Muscle of back (tissue), 10 donors: ENCODE measurements around the gene VEZT. TPM values are rescaled to one million over a fixed set of nuclear protein-coding genes. Genes with fewer than 3 reads are reported as not detected.

Experiments used
- polyA plus RNA-seq, 10 donors: library from polyadenylated mRNA; unstranded; fragments of 120-200 nt; gene quantifications; one replicate each; pipeline ENCODE4 v1.2.1, GENCODE V29; 2013; ENCODE audit not compliant: insufficient read length in 10 of 10

The VEZT gene
- polyA plus RNA-seq, 10 donors: 58.8 to 99.7 (median 75.0) TPM

Other genes with a start within 250 kb of the VEZT start
- gene NDUFA12, start 214.1 kb upstream of the VEZT start, polyA plus RNA-seq: 100 to 1,000 TPM in 1 of 10 donors, 10 to 100 TPM in 9; 83.3 to 105 (median 90.0) TPM
- 10 to 100 TPM; 26.4 to 55.3 (median 35.1) TPM for gene NR2C1, start 144.2 kb upstream of the VEZT start, polyA plus RNA-seq
- gene FGD6, start 340 bp upstream of the VEZT start, polyA plus RNA-seq: 1 to 10 TPM; 2.7 to 7.1 (median 4.4) TPM